Measurements from ENCODE around the gene RBM23. TPM values are rescaled to one million over a fixed set of nuclear protein-coding genes. Genes with fewer than 3 reads are reported as not detected.
A peak's percentile ranks its signal among the peaks of the same experiment; 100 is the strongest.

The RBM23 gene
- polyA plus RNA-seq, 1 donor (not counting 4 experiments of a cell fraction or from before 2014, with no cell fraction given) = 50.8 TPM

DNA sequence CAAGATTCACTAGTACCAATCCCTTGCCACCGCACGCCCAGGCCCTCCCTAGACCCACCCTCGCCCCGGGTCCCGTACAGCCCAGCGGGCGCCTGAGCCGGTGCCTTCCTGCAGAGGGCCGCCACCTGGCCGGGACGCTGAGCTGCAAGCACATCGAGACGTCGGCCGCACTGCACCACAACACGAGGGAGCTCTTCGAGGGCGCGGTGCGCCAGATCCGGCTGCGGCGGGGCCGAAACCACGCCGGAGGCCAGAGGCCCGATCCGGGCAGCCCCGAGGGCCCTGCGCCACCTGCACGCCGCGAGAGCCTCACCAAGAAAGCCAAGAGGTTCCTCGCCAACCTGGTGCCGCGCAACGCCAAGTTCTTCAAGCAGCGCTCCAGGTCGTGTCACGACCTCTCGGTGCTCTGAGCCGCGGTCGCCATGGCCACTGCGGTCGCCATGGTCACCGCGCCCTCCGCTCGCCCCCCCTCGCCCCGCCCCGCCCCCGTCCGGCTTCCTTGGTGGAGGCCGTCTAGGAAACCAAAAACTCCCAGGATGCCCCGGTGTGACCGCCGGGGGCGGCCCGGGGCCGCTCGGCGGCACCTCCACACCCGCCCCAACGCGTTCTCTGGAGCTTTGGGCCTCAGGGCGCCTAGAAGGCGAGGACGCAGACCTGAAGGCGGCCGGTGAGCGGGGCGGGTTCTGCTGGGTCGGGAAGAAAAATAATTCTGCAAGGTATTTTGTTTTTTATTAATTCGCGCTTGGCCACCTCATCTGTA lies 32.3 kb downstream of the RBM23 start:
- Histone ChIP-seq H3K9me3 (ENCODE audit: control insufficient read depth, low read depth, low read length) (no peaks in the 10 kb centered on the region), H3K4me2 (ENCODE audit: control insufficient read depth, extremely low read depth, insufficient read depth, low read depth, low read length) (peak overlapping the region; percentile 62), H4K20me1 (ENCODE audit: control insufficient read depth, extremely low read depth, insufficient read depth, low read length) (no peaks in the 10 kb centered on the region), H3K4me1 (ENCODE audit: control insufficient read depth, extremely low read depth, insufficient read depth, low read length) (peaks cover 26% of the 10 kb centered on the region), H2AFZ (ENCODE audit: control insufficient read depth, low read length) (peak overlapping the region; percentile 87), H3K27ac (ENCODE audit: control insufficient read depth, insufficient read depth, low read length) (peak overlapping the region; percentile 39), H3K27me3 (ENCODE audit: control insufficient read depth, extremely low read depth, insufficient read depth, low read length) (no peaks in the 10 kb centered on the region), H3K9me1 (ENCODE audit: control insufficient read depth, extremely low read depth, insufficient read depth, low read length) (no peaks in the 10 kb centered on the region), H3K79me2 (ENCODE audit: control insufficient read depth, insufficient read depth, low read length) (no peaks in the 10 kb centered on the region), H3K36me3 (ENCODE audit: control insufficient read depth in 2 of 2, extremely low read depth in 1 of 2, insufficient read depth in 2 of 2, low read length in 2 of 2) (no peaks in the 10 kb centered on the region), H3K9ac (ENCODE audit: control insufficient read depth, extremely low read depth, insufficient read depth, low read length) (peak overlapping the region; percentile 65), H3K4me3 (ENCODE audit: control insufficient read depth in 2 of 3, extremely low read depth in 1 of 3, insufficient read depth in 2 of 3, low read depth in 1 of 3, low read length in 3 of 3) (peak overlapping the region; percentile 26 to 64 (median 64))
- DNase-seq (ENCODE audit: low read depth, low spot score) (no peak), FAIRE-seq (no peak)
- no peak for TF ChIP-seq EZH2 (IDR thresholded peaks at IDR 0.05; ENCODE audit: low read length)
- TF ChIP-seq, protein P1, sequence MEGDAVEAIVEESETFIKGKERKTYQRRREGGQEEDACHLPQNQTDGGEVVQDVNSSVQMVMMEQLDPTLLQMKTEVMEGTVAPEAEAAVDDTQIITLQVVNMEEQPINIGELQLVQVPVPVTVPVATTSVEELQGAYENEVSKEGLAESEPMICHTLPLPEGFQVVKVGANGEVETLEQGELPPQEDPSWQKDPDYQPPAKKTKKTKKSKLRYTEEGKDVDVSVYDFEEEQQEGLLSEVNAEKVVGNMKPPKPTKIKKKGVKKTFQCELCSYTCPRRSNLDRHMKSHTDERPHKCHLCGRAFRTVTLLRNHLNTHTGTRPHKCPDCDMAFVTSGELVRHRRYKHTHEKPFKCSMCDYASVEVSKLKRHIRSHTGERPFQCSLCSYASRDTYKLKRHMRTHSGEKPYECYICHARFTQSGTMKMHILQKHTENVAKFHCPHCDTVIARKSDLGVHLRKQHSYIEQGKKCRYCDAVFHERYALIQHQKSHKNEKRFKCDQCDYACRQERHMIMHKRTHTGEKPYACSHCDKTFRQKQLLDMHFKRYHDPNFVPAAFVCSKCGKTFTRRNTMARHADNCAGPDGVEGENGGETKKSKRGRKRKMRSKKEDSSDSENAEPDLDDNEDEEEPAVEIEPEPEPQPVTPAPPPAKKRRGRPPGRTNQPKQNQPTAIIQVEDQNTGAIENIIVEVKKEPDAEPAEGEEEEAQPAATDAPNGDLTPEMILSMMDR (optimal IDR thresholded peaks at IDR 0.05 in 1 of 3, IDR thresholded peaks at IDR 0.05 in 1 of 3, conservative IDR thresholded peaks at IDR 0.05 in 1 of 3; ENCODE audit: extremely low read depth in 1 of 3, insufficient read depth in 2 of 3, low read length in 3 of 3) = peak in 2 of 3 experiments; percentile 22 to 29
- dilution Hi-C loops (cut with MboI; ENCODE audit: extremely low pct_ligation_motif_present, low sequenced_read_pairs) = no loop called here

- no peaks in the 10 kb centered on the region for H3K27me3 ChIP-seq (ENCODE audit: control insufficient read depth, extremely low read depth, insufficient read depth, low read length)
- no peaks in the 10 kb centered on the region for H3K9me3 ChIP-seq (ENCODE audit: control insufficient read depth, low read depth, low read length)
- dilution Hi-C loops (cut with MboI; ENCODE audit: extremely low pct_ligation_motif_present, low sequenced_read_pairs) = no loop called here
- H3K9ac ChIP-seq (ENCODE audit: control insufficient read depth, extremely low read depth, insufficient read depth, low read length) = no peak overlapping the region
- FAIRE-seq = no peak
- H3K27ac ChIP-seq (ENCODE audit: control insufficient read depth, insufficient read depth, low read length) = no peak overlapping the region
- H3K4me3 ChIP-seq (ENCODE audit: control insufficient read depth in 2 of 3, extremely low read depth in 1 of 3, insufficient read depth in 2 of 3, low read depth in 1 of 3, low read length in 3 of 3) = no peak overlapping the region
- peak overlapping the region; percentile 87 for H2AFZ ChIP-seq (ENCODE audit: control insufficient read depth, low read length)
- no peaks in the 10 kb centered on the region for H3K36me3 ChIP-seq (ENCODE audit: control insufficient read depth in 2 of 2, extremely low read depth in 1 of 2, insufficient read depth in 2 of 2, low read length in 2 of 2)
- no peaks in the 10 kb centered on the region for H4K20me1 ChIP-seq (ENCODE audit: control insufficient read depth, extremely low read depth, insufficient read depth, low read length)
- DNase-seq (ENCODE audit: low read depth, low spot score) = no peak
- peaks cover 26% of the 10 kb centered on the region for H3K4me1 ChIP-seq (ENCODE audit: control insufficient read depth, extremely low read depth, insufficient read depth, low read length)
- no peak for TF ChIP-seq EZH2 (IDR thresholded peaks at IDR 0.05; ENCODE audit: low read length)
- TF ChIP-seq, protein P1 (optimal IDR thresholded peaks at IDR 0.05 in 1 of 3, IDR thresholded peaks at IDR 0.05 in 1 of 3, conservative IDR thresholded peaks at IDR 0.05 in 1 of 3; ENCODE audit: extremely low read depth in 1 of 3, insufficient read depth in 2 of 3, low read length in 3 of 3) = no peak
- H3K9me1 ChIP-seq (ENCODE audit: control insufficient read depth, extremely low read depth, insufficient read depth, low read length) = no peaks in the 10 kb centered on the region
- no peak overlapping the region for H3K4me2 ChIP-seq (ENCODE audit: control insufficient read depth, extremely low read depth, insufficient read depth, low read depth, low read length)
- no peaks in the 10 kb centered on the region for H3K79me2 ChIP-seq (ENCODE audit: control insufficient read depth, insufficient read depth, low read length)
Measured at GRCh38 chr14:22885975-22886374, 33.0 kb downstream of the RBM23 start.
